ENCODE data around the gene GDI1.

Gene GDI1

GRCh38 chrX:154452823-154453222 lies 15.9 kb downstream of the GDI1 start:
- Histone ChIP-seq H3K27ac (no peak overlapping the region), H3K4me1 (no peaks in the 10 kb centered on the region), H3K79me2 (no peaks in the 10 kb centered on the region), H3K4me3 (ENCODE audit: low read depth, low read length) (no peak overlapping the region), H3K9ac (no peak overlapping the region), H3K9me3 (ENCODE audit: control insufficient read depth, low read length) (no peaks in the 10 kb centered on the region), H3K27me3 (ENCODE audit: control insufficient read depth, insufficient read depth, low read length) (no peaks in the 10 kb centered on the region), H2AFZ (no peak overlapping the region), H3K36me3 (ENCODE audit: control insufficient read depth, insufficient read depth, low read length) (no peaks in the 10 kb centered on the region), H3K4me2 (ENCODE audit: low read length) (no peak overlapping the region)
- TF ChIP-seq, protein P1, sequence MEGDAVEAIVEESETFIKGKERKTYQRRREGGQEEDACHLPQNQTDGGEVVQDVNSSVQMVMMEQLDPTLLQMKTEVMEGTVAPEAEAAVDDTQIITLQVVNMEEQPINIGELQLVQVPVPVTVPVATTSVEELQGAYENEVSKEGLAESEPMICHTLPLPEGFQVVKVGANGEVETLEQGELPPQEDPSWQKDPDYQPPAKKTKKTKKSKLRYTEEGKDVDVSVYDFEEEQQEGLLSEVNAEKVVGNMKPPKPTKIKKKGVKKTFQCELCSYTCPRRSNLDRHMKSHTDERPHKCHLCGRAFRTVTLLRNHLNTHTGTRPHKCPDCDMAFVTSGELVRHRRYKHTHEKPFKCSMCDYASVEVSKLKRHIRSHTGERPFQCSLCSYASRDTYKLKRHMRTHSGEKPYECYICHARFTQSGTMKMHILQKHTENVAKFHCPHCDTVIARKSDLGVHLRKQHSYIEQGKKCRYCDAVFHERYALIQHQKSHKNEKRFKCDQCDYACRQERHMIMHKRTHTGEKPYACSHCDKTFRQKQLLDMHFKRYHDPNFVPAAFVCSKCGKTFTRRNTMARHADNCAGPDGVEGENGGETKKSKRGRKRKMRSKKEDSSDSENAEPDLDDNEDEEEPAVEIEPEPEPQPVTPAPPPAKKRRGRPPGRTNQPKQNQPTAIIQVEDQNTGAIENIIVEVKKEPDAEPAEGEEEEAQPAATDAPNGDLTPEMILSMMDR (IDR thresholded peaks at IDR 0.05) = peak; percentile 36

GRCh38 chrX:154457491-154458115 lies 20.6 kb downstream of the GDI1 start:
- TF ChIP-seq, protein P1 (IDR thresholded peaks at IDR 0.05) = no peak
- H3K27ac ChIP-seq = no peak overlapping the region

DNA sequence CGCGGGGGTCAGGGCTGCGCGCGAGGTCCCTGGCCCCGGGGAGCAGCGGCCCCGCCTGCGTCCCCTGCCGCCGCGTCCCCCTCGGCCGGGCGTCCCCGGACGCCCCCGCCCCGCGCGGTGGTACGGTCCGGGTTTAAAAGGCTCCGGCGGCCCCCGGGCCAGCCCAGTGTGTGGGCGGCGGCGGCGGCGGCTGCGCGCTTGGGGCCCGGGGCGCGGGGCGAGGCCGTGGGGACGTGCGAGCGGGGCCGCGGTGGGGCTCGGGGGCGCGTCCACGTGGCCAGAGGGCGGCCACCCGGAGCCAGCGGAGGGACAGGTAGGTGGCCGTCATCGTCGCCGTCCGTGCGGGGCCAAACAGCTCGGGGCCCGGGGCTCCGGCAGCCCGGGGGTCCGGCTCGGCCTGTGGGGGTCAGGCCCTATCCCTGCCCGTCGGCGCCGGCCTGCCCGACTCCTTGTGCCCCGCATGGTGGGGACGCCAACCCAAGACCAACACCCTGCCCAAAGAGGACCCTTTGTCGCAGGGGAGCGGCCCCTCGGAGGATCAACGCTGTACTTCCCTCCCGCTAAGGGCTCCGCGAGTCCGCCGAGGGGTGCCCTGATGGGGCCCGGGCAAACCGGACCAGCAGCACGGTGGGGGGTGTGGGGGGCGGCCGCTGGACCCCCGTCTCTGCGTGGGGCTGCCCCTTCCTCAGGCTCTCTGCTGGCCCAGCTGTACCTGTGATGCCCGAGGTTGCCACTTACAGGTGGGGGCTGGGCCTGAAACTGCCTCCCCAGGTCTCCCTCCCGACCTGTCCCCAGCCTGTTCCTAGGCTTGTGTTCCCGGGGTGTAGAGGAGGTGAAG lies 21.4 kb downstream of the GDI1 start, which contains the start of gene PLXNA3:
Gene PLXNA3, plus strand, starts transcription at position 166 of the 838 bp plus-strand sequence. CDS start 1,903 bp downstream, outside the sequence.
- Histone ChIP-seq H3K27ac (no peak within 1 kb of the TSS), H3K27me3 (ENCODE audit: control insufficient read depth, insufficient read depth, low read length) (no peaks in the 10 kb centered on the region), H3K9me3 (ENCODE audit: control insufficient read depth, low read length) (no peaks in the 10 kb centered on the region), H3K4me2 (ENCODE audit: low read length) (peak within 1 kb of the TSS; percentile 51), H3K4me1 (no peaks in the 10 kb centered on the region), H3K36me3 (ENCODE audit: control insufficient read depth, insufficient read depth, low read length) (no peaks in the 10 kb centered on the region), H3K79me2 (no peaks in the 10 kb centered on the region), H3K4me3 (ENCODE audit: low read depth, low read length) (peak within 1 kb of the TSS; percentile 31), H2AFZ (peak within 1 kb of the TSS; percentile 60), H3K9ac (no peak within 1 kb of the TSS)
- TF ChIP-seq, protein P1 (IDR thresholded peaks at IDR 0.05) = no peak

More at GRCh38 chrX:154457491-154458115, 20.6 kb downstream of the GDI1 start:
- Histone ChIP-seq H3K4me3 (ENCODE audit: low read depth, low read length) (peak overlapping the region; percentile 31), H3K9me3 (ENCODE audit: control insufficient read depth, low read length) (no peaks in the 10 kb centered on the region), H3K4me2 (ENCODE audit: low read length) (peak overlapping the region; percentile 51), H3K79me2 (no peaks in the 10 kb centered on the region), H3K4me1 (no peaks in the 10 kb centered on the region), H3K27me3 (ENCODE audit: control insufficient read depth, insufficient read depth, low read length) (no peaks in the 10 kb centered on the region), H3K36me3 (ENCODE audit: control insufficient read depth, insufficient read depth, low read length) (no peaks in the 10 kb centered on the region), H3K9ac (no peak overlapping the region), H2AFZ (peak overlapping the region; percentile 60)

DNA sequence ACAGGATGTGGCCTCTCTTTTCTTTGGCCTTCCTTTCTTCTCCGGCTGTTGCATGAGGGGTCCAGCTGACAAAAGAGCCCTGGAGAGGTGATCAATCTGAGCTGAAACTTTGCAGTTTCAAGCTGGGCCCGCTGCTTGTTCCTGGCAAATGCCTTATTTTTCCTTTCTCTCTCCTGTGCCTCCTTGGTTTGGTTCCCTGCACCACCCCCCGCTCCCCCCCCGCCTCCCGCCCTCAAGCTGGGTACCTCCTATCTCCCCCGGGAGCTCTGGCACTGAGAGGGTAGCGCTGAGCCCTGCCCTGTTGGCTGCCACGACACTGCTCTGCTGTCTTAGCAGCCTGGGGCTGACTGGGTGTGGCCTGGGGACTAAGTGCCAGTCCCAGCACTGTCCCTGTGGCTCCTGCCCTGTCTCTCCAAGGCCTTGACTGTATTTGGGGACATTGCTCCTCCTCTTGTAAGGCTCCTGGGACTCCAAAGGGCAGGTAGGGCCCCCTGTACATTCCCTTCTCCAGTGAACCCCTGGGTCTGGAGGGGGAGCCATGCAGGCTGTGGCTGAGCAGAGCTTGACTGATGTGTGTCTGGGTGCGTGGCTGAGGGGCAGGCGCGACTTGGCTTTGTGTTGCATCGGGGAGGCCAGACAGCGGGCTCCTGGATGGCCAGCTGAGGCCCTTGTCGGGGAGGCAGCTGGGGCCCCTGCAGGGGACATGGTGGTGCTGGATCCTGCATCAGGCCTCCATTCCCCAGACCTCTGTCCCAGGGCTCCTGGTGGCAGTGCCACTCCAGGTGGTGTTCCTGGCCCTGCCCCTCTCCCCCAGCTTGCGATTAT lies 22.2 kb downstream of the GDI1 start:
- Histone ChIP-seq H3K9me3 (ENCODE audit: control insufficient read depth, low read length) (no peaks in the 10 kb centered on the region), H3K4me2 (ENCODE audit: low read length) (no peak overlapping the region), H3K27me3 (ENCODE audit: control insufficient read depth, insufficient read depth, low read length) (no peaks in the 10 kb centered on the region), H3K36me3 (ENCODE audit: control insufficient read depth, insufficient read depth, low read length) (no peaks in the 10 kb centered on the region), H3K79me2 (no peaks in the 10 kb centered on the region), H3K4me1 (no peaks in the 10 kb centered on the region), H3K27ac (no peak overlapping the region), H3K4me3 (ENCODE audit: low read depth, low read length) (peak overlapping the region; percentile 25), H3K9ac (no peak overlapping the region), H2AFZ (no peak overlapping the region)
- TF ChIP-seq, protein P1 (IDR thresholded peaks at IDR 0.05) = no peak
